Activated CD4-positive, alpha-beta T cell treated with anti-CD3 and anti-CD28 coated beads, Interleukin-2, amount 10 ng/mL, durations not matched to agents 7 days and 5 days (primary cell): ENCODE measurements around the gene LRRC4C. TPM values are rescaled to one million over a fixed set of nuclear protein-coding genes. Genes with fewer than 3 reads are reported as not detected.

Source experiments
- CTCF ChIA-PET: fragments of 350-600 bp; sonication (Branson Sonifier 250); formaldehyde crosslinking; loops from one replicate; lab custom pipeline; 2021; ENCODE audit warnings: antibody characterized with exemption; lab: Charles Lee
- POLR2A ChIA-PET: fragments of 350-600 bp; sonication (Branson Sonifier 250); formaldehyde crosslinking; loops from one replicate; lab custom pipeline; 2021; ENCODE audit warnings: antibody characterized with exemption; lab: Charles Lee
- DNase-seq: peaks from one replicate; pipeline ENCODE4 v3.0.0-alpha.2; 2020
- H3K27ac Mint-ChIP-seq: one replicate; pipeline ENCODE4 v1.8.0; 2021; ENCODE audit warnings: mild to moderate bottlenecking, moderate library complexity, mixed read lengths
- H3K27me3 Mint-ChIP-seq: one replicate; pipeline ENCODE4 v1.8.0; 2021; ENCODE audit warnings: mixed read lengths
- H3K36me3 Mint-ChIP-seq: one replicate; pipeline ENCODE4 v1.8.0; 2021; ENCODE audit warnings: low read depth, mixed read lengths
- H3K4me1 Mint-ChIP-seq: one replicate; pipeline ENCODE4 v1.8.0; 2021; ENCODE audit warnings: mixed read lengths
- H3K4me3 Mint-ChIP-seq: one replicate; pipeline ENCODE4 v1.8.0; 2021; ENCODE audit warnings: mild to moderate bottlenecking, moderate library complexity, mixed read lengths
- H3K9me3 Mint-ChIP-seq: one replicate; pipeline ENCODE4 v1.8.0; 2021; ENCODE audit warnings: mixed read lengths
- total RNA-seq, 2 experiments: library from RNA; stranded (reverse); gene quantifications; one replicate each; pipeline ENCODE4 v1.2.3, GENCODE V29; 2021

Gene LRRC4C
- total RNA-seq, 2 experiments from 2014 or later, result not detected

- DNase-seq, result no peak
- Mint-ChIP-seq H3K27me3 (peaks cover 22% of the 10 kb centered on the region), H3K27ac (no peak overlapping the region), H3K36me3 (no peaks in the 10 kb centered on the region), H3K4me3 (no peak overlapping the region), H3K4me1 (peaks cover 7% of the 10 kb centered on the region), H3K9me3 (no peaks in the 10 kb centered on the region)
- ChIA-PET CTCF (no interaction called here), POLR2A (no interaction called here)
These were observed 1170.1 kb downstream of the LRRC4C start for GRCh38 chr11:40289370-40289769.

- DNase-seq, result no peak
- Mint-ChIP-seq H3K27ac (no peak overlapping the region), H3K9me3 (no peaks in the 10 kb centered on the region), H3K4me1 (no peaks in the 10 kb centered on the region), H3K27me3 (peaks cover 15% of the 10 kb centered on the region), H3K36me3 (no peaks in the 10 kb centered on the region), H3K4me3 (no peak overlapping the region)
- ChIA-PET CTCF (no interaction called here), POLR2A (no interaction called here)
These were observed 1171.3 kb downstream of the LRRC4C start for GRCh38 chr11:40287916-40288803.

DNA sequence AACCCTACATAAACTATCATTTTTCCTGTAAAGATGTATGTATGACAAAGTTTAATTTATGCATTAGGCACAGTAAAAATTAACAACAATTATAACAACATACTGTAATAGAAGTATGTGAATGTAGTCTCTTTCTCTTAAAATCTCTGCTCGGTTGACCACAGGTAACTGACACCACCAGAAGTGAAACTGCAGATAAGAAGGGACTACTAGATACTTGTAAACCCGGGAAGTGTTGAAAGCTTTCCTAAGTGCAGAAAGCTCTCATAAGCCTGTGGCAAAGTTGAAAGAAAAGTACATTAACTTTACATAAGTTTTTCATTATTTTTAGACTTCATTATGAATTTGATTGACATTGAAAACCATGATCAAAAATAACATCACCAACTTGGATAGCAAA, 1173.3 kb downstream of the LRRC4C start:
- no peak for DNase-seq
- ChIA-PET POLR2A (no interaction called here), CTCF (no interaction called here)
- H3K4me3 Mint-ChIP-seq, result no peak overlapping the region
- no peaks in the 10 kb centered on the region for H3K36me3 Mint-ChIP-seq
- no peaks in the 10 kb centered on the region for H3K9me3 Mint-ChIP-seq
- no peaks in the 10 kb centered on the region for H3K27me3 Mint-ChIP-seq
- no peaks in the 10 kb centered on the region for H3K4me1 Mint-ChIP-seq
- H3K27ac Mint-ChIP-seq, result no peak overlapping the region

- no peaks in the 10 kb centered on the region for H3K4me1 Mint-ChIP-seq
- H3K27ac Mint-ChIP-seq, result no peak overlapping the region
- DNase-seq, result no peak
- no peaks in the 10 kb centered on the region for H3K36me3 Mint-ChIP-seq
- H3K9me3 Mint-ChIP-seq, result no peaks in the 10 kb centered on the region
- H3K27me3 Mint-ChIP-seq, result no peaks in the 10 kb centered on the region
- ChIA-PET CTCF (no interaction called here), POLR2A (no interaction called here)
- no peak overlapping the region for H3K4me3 Mint-ChIP-seq
These were observed 1173.9 kb downstream of the LRRC4C start for GRCh38 chr11:40285558-40285957.

- no peaks in the 10 kb centered on the region for H3K9me3 Mint-ChIP-seq
- ChIA-PET CTCF (no interaction called here), POLR2A (no interaction called here)
- no peaks in the 10 kb centered on the region for H3K27me3 Mint-ChIP-seq
- no peak for DNase-seq
- H3K4me1 Mint-ChIP-seq, result no peaks in the 10 kb centered on the region
- no peak overlapping the region for H3K4me3 Mint-ChIP-seq
- no peak overlapping the region for H3K27ac Mint-ChIP-seq
- H3K36me3 Mint-ChIP-seq, result no peaks in the 10 kb centered on the region
These were observed 1178.3 kb downstream of the LRRC4C start for GRCh38 chr11:40281052-40281580.

DNA sequence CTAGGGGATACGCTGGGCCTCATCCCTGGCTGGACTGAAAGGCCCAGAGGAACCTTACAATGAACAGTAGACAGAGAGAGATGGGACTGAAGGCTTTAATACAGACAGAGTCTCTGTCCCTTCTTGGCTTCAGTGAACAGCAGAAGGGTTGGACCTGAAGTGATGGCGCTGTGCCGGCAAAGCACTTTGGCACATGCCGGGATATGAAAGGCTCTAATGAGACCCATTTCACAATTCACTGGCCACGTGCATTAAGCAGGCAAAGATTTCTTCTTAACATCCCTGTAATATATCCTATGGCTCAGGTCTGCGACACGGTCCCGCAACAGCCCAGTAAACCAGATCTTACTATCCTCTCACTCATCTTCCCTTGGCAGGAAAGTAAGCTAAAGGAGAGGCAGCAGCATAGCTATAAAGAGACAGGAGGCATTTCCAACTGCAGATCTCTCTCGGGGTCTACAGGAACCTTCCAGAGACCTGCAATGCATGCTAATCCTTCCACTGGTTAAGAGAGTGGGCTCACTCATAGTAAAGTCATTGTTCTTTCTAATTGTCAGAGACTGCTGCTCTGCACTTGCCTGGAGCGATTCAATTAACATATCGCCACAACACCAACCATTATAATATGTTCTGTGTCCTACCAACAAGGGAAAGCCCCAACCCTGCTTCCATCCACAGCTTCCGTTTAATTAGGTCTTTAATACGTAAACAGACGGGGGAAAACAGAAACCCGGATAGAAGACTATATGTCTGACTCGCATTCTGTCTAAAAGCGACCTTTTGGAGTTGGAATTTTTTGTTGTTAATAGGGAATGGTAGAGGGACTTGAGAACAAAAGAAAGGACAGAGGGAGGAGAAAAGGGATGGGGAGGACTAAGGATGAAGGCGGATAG, 1179.0 kb downstream of the LRRC4C start:
- Mint-ChIP-seq H3K27ac (no peak overlapping the region), H3K9me3 (peaks cover 3% of the 10 kb centered on the region), H3K36me3 (no peaks in the 10 kb centered on the region), H3K4me3 (no peak overlapping the region), H3K4me1 (no peaks in the 10 kb centered on the region), H3K27me3 (no peaks in the 10 kb centered on the region)
- CTCF ChIA-PET, result no interaction called here
- POLR2A ChIA-PET, result no interaction called here
- DNase-seq, result no peak

GRCh38 chr11:40276960-40277359, 1182.5 kb downstream of the LRRC4C start:
- H3K36me3 Mint-ChIP-seq, result no peaks in the 10 kb centered on the region
- peaks cover 3% of the 10 kb centered on the region for H3K9me3 Mint-ChIP-seq
- H3K27me3 Mint-ChIP-seq, result no peaks in the 10 kb centered on the region
- H3K4me1 Mint-ChIP-seq, result no peaks in the 10 kb centered on the region
- POLR2A ChIA-PET, result no interaction called here
- H3K4me3 Mint-ChIP-seq, result no peak overlapping the region
- H3K27ac Mint-ChIP-seq, result no peak overlapping the region
- CTCF ChIA-PET, result no interaction called here
- no peak for DNase-seq

DNA sequence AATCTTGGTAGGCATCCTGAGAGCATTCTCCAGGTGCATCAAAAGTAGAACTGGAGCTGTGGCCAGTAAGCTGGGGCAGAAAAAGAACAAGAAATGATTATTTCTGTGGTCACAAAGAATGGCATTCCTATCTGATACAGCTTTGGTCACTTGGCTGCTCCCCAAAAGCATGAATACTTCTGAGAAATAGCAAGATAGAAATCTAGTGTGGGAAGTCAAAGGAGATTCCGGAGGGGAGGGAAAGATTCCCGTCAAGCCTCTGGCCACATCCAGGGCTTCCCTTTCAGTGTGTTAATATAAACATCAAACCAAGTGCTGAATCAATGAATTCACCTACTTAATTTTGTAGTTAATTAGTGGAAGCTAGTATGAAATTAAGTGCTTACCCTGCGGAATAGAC, 1185.4 kb downstream of the LRRC4C start:
- Mint-ChIP-seq H3K4me3 (no peak overlapping the region), H3K9me3 (peaks cover 3% of the 10 kb centered on the region), H3K36me3 (no peaks in the 10 kb centered on the region), H3K27me3 (no peaks in the 10 kb centered on the region), H3K4me1 (no peaks in the 10 kb centered on the region), H3K27ac (no peak overlapping the region)
- ChIA-PET CTCF (no interaction called here), POLR2A (no interaction called here)
- DNase-seq, result no peak

DNA sequence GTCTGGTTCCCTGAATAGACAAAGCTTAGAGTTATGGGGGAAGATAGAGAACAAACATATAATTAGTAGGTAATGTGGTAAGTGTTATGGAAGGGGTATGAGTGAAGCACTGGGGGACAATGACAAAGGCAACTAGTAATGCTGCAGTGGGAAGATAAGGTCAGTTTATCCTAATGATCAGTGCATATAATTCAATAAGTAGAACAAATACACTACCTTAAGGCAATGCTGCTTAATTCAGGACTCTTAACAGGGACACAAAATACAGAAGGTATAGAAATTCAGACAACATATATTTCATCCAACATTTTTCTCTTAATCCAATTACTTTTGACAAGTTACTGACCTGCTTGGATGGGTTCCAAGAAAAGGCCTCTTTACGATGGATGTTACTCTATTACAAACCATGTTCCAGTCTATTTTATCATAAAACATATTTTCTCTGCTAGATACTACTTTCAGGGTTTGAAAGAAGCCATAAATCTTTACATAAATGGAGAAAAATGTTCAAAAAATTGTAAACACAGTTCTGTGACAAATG, 1186.2 kb downstream of the LRRC4C start:
- Mint-ChIP-seq H3K4me1 (no peaks in the 10 kb centered on the region), H3K27me3 (no peaks in the 10 kb centered on the region), H3K27ac (no peak overlapping the region), H3K36me3 (no peaks in the 10 kb centered on the region), H3K9me3 (peaks cover 3% of the 10 kb centered on the region), H3K4me3 (no peak overlapping the region)
- no peak for DNase-seq
- ChIA-PET CTCF (no interaction called here), POLR2A (no interaction called here)

- CTCF ChIA-PET, result no interaction called here
- Mint-ChIP-seq H3K9me3 (peaks cover 5% of the 10 kb centered on the region), H3K4me3 (no peak overlapping the region), H3K27me3 (no peaks in the 10 kb centered on the region), H3K4me1 (no peaks in the 10 kb centered on the region), H3K36me3 (no peaks in the 10 kb centered on the region), H3K27ac (no peak overlapping the region)
- POLR2A ChIA-PET, result no interaction called here
- DNase-seq, result no peak
These were observed 1188.1 kb downstream of the LRRC4C start for GRCh38 chr11:40271361-40271760.

- Mint-ChIP-seq H3K9me3 (peaks cover 2% of the 10 kb centered on the region), H3K27ac (no peak overlapping the region), H3K4me3 (no peak overlapping the region), H3K4me1 (no peaks in the 10 kb centered on the region), H3K36me3 (no peaks in the 10 kb centered on the region), H3K27me3 (no peaks in the 10 kb centered on the region)
- ChIA-PET POLR2A (no interaction called here), CTCF (no interaction called here)
- DNase-seq, result no peak
These were observed 1189.6 kb downstream of the LRRC4C start for GRCh38 chr11:40269865-40270264.

GRCh38 chr11:40268551-40268950, 1190.9 kb downstream of the LRRC4C start:
- Mint-ChIP-seq H3K27me3 (no peaks in the 10 kb centered on the region), H3K27ac (no peak overlapping the region), H3K9me3 (peaks cover 2% of the 10 kb centered on the region), H3K4me1 (no peaks in the 10 kb centered on the region), H3K36me3 (no peaks in the 10 kb centered on the region), H3K4me3 (no peak overlapping the region)
- ChIA-PET POLR2A (no interaction called here), CTCF (no interaction called here)
- DNase-seq, result no peak

GRCh38 chr11:40255457-40255856, 1204.0 kb downstream of the LRRC4C start:
- no peak overlapping the region for H3K27ac Mint-ChIP-seq
- DNase-seq, result no peak
- H3K9me3 Mint-ChIP-seq, result peaks cover 8% of the 10 kb centered on the region
- POLR2A ChIA-PET, result no interaction called here
- H3K4me1 Mint-ChIP-seq, result no peaks in the 10 kb centered on the region
- CTCF ChIA-PET, result no interaction called here
- H3K27me3 Mint-ChIP-seq, result no peaks in the 10 kb centered on the region
- H3K4me3 Mint-ChIP-seq, result no peak overlapping the region
- H3K36me3 Mint-ChIP-seq, result no peaks in the 10 kb centered on the region
